Fibroblast of lung (primary cell): ENCODE results near the gene TFG. TPM values are rescaled to one million over a fixed set of nuclear protein-coding genes. Genes with fewer than 3 reads are reported as not detected.

Source experiments
- DNase-seq, 2 donors: peaks; one replicate each; pipeline versions ENCODE4 v3.0.0 to v3.0.0-alpha.2; 2010; ENCODE audit warnings: low read depth in 2 of 2
- H2AFZ ChIP-seq: 2 replicates; pipeline ENCODE4 v1.5.1; 2012; ENCODE audit warnings: low read length, control low read depth, inconsistent platforms
- H3K27ac ChIP-seq: 2 replicates; pipeline ENCODE4 v1.5.1; 2011; ENCODE audit warnings: low read length, control low read depth; ENCODE audit not compliant: insufficient read depth
- H3K27me3 ChIP-seq: 2 replicates; pipeline ENCODE4 v1.5.1; 2011; ENCODE audit warnings: mild to moderate bottlenecking, low read length; ENCODE audit not compliant: control insufficient read depth, insufficient read depth
- H3K36me3 ChIP-seq: 2 replicates; pipeline ENCODE4 v1.5.1; 2011; ENCODE audit warnings: low read length; ENCODE audit not compliant: control insufficient read depth, insufficient read depth
- H3K4me1 ChIP-seq: 2 replicates; pipeline ENCODE4 v1.5.1; 2011; ENCODE audit warnings: low read length; ENCODE audit not compliant: control insufficient read depth, insufficient read depth; ENCODE audit errors: extremely low read depth
- H3K4me2 ChIP-seq: 2 replicates; pipeline ENCODE4 v1.5.1; 2011; ENCODE audit warnings: low read length, control low read depth; ENCODE audit not compliant: insufficient read depth; ENCODE audit errors: extremely low read depth
- H3K4me3 ChIP-seq, 4 experiments: fragments of 200-600 bp in 1 of 4; sonication (generic) in 1 of 4; replicated peaks in 1 of 4; 2 replicates each; pipeline ENCODE4 v1.5.1; 2011 to 2016; ENCODE audit warnings: low read length in 4 of 4, low read depth in 3 of 4, mild to moderate bottlenecking in 3 of 4, control low read depth in 2 of 4, inconsistent platforms in 1 of 4, mixed read lengths in 1 of 4; ENCODE audit not compliant: insufficient read depth in 1 of 4; ENCODE audit errors: control extremely low read depth in 1 of 4
- H3K79me2 ChIP-seq: 2 replicates; pipeline ENCODE4 v1.5.1; 2012; ENCODE audit warnings: mild to moderate bottlenecking, low read length, inconsistent platforms; ENCODE audit not compliant: control insufficient read depth, insufficient read depth
- H3K9ac ChIP-seq: 2 replicates; pipeline ENCODE4 v1.5.1; 2011; ENCODE audit warnings: mild to moderate bottlenecking, low read length, control low read depth; ENCODE audit not compliant: insufficient read depth
- H3K9me3 ChIP-seq: 2 replicates; pipeline ENCODE4 v1.5.1; 2012; ENCODE audit warnings: low read depth, low read length; ENCODE audit not compliant: control insufficient read depth, insufficient read depth
- H4K20me1 ChIP-seq: 2 replicates; pipeline ENCODE4 v1.5.1; 2011; ENCODE audit warnings: low read length; ENCODE audit not compliant: control insufficient read depth, insufficient read depth; ENCODE audit errors: extremely low read depth
- CTCF ChIP-seq, 2 donors: IDR thresholded peaks in 1 of 2; conservative IDR thresholded peaks in 1 of 2; 1 replicate in 1 of 2; 2 replicates in 1 of 2; pipeline ENCODE4 v1.5.1; 2011 to 2012; ENCODE audit warnings: low read length in 2 of 2, control low read depth in 1 of 2, inconsistent platforms in 1 of 2, low read depth in 1 of 2, mild to moderate bottlenecking in 1 of 2
- EZH2 ChIP-seq: IDR thresholded peaks from 2 replicates; pipeline ENCODE4 v1.5.1; 2012; ENCODE audit warnings: low read length, control low read depth, mild to moderate bottlenecking; ENCODE audit errors: missing control alignments
- polyA plus RNA-seq, 2 donors: library from polyadenylated mRNA; depleted of rRNA in 1 of 2; stranded (reverse) in 1 of 2; unstranded in 1 of 2; fragments of >200 nt; gene quantifications; 2 replicates each; pipeline ENCODE4 v1.2.1, GENCODE V29; 2011 to 2012; ENCODE audit warnings: missing spikeins in 1 of 2
- total RNA-seq: library from RNA; depleted of rRNA; stranded (reverse); fragments of >200 nt; gene quantifications from 2 replicates; pipeline ENCODE4 v1.2.1, GENCODE V29; 2014

Gene TFG
- total and polyA plus RNA-seq, 2 donors (not counting 1 experiment from before 2014, with no cell fraction given): 60.6 to 174 TPM

GRCh38 chr3:100780071-100780622 lies 70.9 kb downstream of the TFG start:
- Histone ChIP-seq H3K4me1 (peaks cover 10% of the 10 kb centered on the region), H2AFZ (no peak overlapping the region), H3K27me3 (no peaks in the 10 kb centered on the region), H3K79me2 (no peaks in the 10 kb centered on the region), H3K9ac (no peak overlapping the region), H3K4me2 (no peak overlapping the region), H3K36me3 (no peaks in the 10 kb centered on the region), H4K20me1 (no peaks in the 10 kb centered on the region), H3K4me3 (no peak overlapping the region), H3K27ac (no peak overlapping the region), H3K9me3 (no peaks in the 10 kb centered on the region)
- peak in 1 of 2 donors; percentile 7 for DNase-seq
- TF ChIP-seq EZH2 (no peak), CTCF (conservative IDR thresholded peaks at IDR 0.05 in 1 of 2, IDR thresholded peaks at IDR 0.05 in 1 of 2; ENCODE audit: low read depth in 1 of 2, low read length in 2 of 2) (no peak)

GRCh38 chr3:100781301-100781700 lies 72.0 kb downstream of the TFG start:
- Histone ChIP-seq H3K36me3 (no peaks in the 10 kb centered on the region), H3K27me3 (no peaks in the 10 kb centered on the region), H3K27ac (no peak overlapping the region), H2AFZ (no peak overlapping the region), H3K4me2 (no peak overlapping the region), H3K79me2 (no peaks in the 10 kb centered on the region), H4K20me1 (no peaks in the 10 kb centered on the region), H3K4me1 (peaks cover 6% of the 10 kb centered on the region), H3K9ac (no peak overlapping the region), H3K9me3 (no peaks in the 10 kb centered on the region), H3K4me3 (no peak overlapping the region)
- DNase-seq: peak in 1 of 2 donors; percentile 77
- TF ChIP-seq CTCF (conservative IDR thresholded peaks at IDR 0.05 in 1 of 2, IDR thresholded peaks at IDR 0.05 in 1 of 2; ENCODE audit: low read depth in 1 of 2, low read length in 2 of 2) (no peak), EZH2 (no peak)

GRCh38 chr3:100782348-100782747 lies 73.1 kb downstream of the TFG start:
- Histone ChIP-seq H3K27me3 (no peaks in the 10 kb centered on the region), H3K4me2 (no peak overlapping the region), H3K4me3 (no peak overlapping the region), H3K36me3 (no peaks in the 10 kb centered on the region), H3K9me3 (no peaks in the 10 kb centered on the region), H2AFZ (no peak overlapping the region), H3K27ac (no peak overlapping the region), H3K9ac (no peak overlapping the region), H4K20me1 (no peaks in the 10 kb centered on the region), H3K4me1 (peaks cover 5% of the 10 kb centered on the region), H3K79me2 (no peaks in the 10 kb centered on the region)
- no peak for TF ChIP-seq CTCF (conservative IDR thresholded peaks at IDR 0.05 in 1 of 2, IDR thresholded peaks at IDR 0.05 in 1 of 2; ENCODE audit: low read depth in 1 of 2, low read length in 2 of 2)
- TF ChIP-seq EZH2: no peak
- DNase-seq: peak in 1 of 2 donors; percentile 29
